ENCODE measurements around the gene TSHR. TPM values are rescaled to one million over a fixed set of nuclear protein-coding genes. Genes with fewer than 3 reads are reported as not detected.
"Not testable (repeated sequence)": the region's sequence is repeated elsewhere in the genome, so short reads cannot be mapped to it uniquely, and the experiment has no call there.

The TSHR gene
- total and polyA plus RNA-seq, 2 experiments from 2014 or later = 0.59 to 0.78 TPM

- no peaks in the 10 kb centered on the region for H3K27me3 Mint-ChIP-seq (ENCODE audit: insufficient read depth, low read depth, poor library complexity)
- ATAC-seq (no peak), DNase-seq (ENCODE audit: low spot score) (no peak)
- H3K9me2 ChIP-seq (ENCODE audit: insufficient read depth) = peaks cover 4% of the 10 kb centered on the region; the same call in 1 of the 2 replicates
- H3K36me3 Mint-ChIP-seq (ENCODE audit: low read depth) = no peaks in the 10 kb centered on the region
- no peaks in the 10 kb centered on the region for H3K36me3 ChIP-seq (ENCODE audit: insufficient read depth)
- no peaks in the 10 kb centered on the region for H3K79me2 ChIP-seq (replicated peaks; ENCODE audit: insufficient read depth)
- no peaks in the 10 kb centered on the region for H3K4me1 ChIP-seq (ENCODE audit: insufficient read depth)
- H4K20me1 ChIP-seq (replicated peaks; ENCODE audit: insufficient read depth) = no peaks in the 10 kb centered on the region
- H3K4me1 Mint-ChIP-seq = no peaks in the 10 kb centered on the region; the same call in 2 of the 3 replicates
- 0 out of 3 replicates have a peak, but pooled peaks cover 1% of the 10 kb centered on the region for H3K9me3 Mint-ChIP-seq
- no peak overlapping the region for H3K27ac ChIP-seq (ENCODE audit: low read depth)
- peak overlapping the region; percentile 74; the same call in 1 of the 2 replicates for H3K27ac Mint-ChIP-seq
- H2AFZ ChIP-seq = no peak overlapping the region
- TF ChIP-seq EZH2 (IDR thresholded peaks at IDR 0.05; ENCODE audit: low read depth, unreplicated experiment) = no peak
- TF ChIP-seq ZNF462 (CRISPR knock-in tag; IDR thresholded peaks at IDR 0.05) = no peak
- H3K27me3 ChIP-seq (ENCODE audit: insufficient read depth) = no peaks in the 10 kb centered on the region
- H3K4me3 Mint-ChIP-seq = no peak overlapping the region
- no peak overlapping the region for H3K4me2 ChIP-seq
- no peaks in the 10 kb centered on the region for H3F3A ChIP-seq (replicated peaks; ENCODE audit: low read depth)
- H3K4me3 ChIP-seq = no peak overlapping the region
These were observed 63.3 kb downstream of the TSHR start for GRCh38 chr14:81018684-81019083.

- H3K27me3 Mint-ChIP-seq (ENCODE audit: insufficient read depth, low read depth, poor library complexity); ATAC-seq; H3K27me3 ChIP-seq (ENCODE audit: insufficient read depth); H3K4me1 ChIP-seq (ENCODE audit: insufficient read depth); H4K20me1 ChIP-seq (replicated peaks; ENCODE audit: insufficient read depth); H3K36me3 Mint-ChIP-seq (ENCODE audit: low read depth); H3K79me2 ChIP-seq (replicated peaks; ENCODE audit: insufficient read depth); H3K4me2 ChIP-seq; H3K36me3 ChIP-seq (ENCODE audit: insufficient read depth); H3F3A ChIP-seq (replicated peaks; ENCODE audit: low read depth); H3K4me1 Mint-ChIP-seq; H3K4me3 Mint-ChIP-seq; H3K9me2 ChIP-seq (ENCODE audit: insufficient read depth); H3K4me3 ChIP-seq; H3K27ac Mint-ChIP-seq; H3K27ac ChIP-seq (ENCODE audit: low read depth); H2AFZ ChIP-seq; DNase-seq (ENCODE audit: low spot score); H3K9me3 Mint-ChIP-seq: not testable (repeated sequence)
These were observed 63.7 kb downstream of the TSHR start for GRCh38 chr14:81019113-81019512.
